GM19324 (cell line): Measurements from ENCODE around the gene HEXD.
"Not testable (repeated sequence)": the region's sequence is repeated elsewhere in the genome, so short reads cannot be mapped to it uniquely, and the experiment has no call there.

Experiments used
- ATAC-seq: cut with Tn5 transposase; IDR thresholded peaks from one replicate; pipeline ENCODE4 v1.9.1; 2021; ENCODE audit warnings: mild to moderate bottlenecking, moderate library complexity; ENCODE audit not compliant: unreplicated experiment, low FRiP score

The HEXD gene

DNA sequence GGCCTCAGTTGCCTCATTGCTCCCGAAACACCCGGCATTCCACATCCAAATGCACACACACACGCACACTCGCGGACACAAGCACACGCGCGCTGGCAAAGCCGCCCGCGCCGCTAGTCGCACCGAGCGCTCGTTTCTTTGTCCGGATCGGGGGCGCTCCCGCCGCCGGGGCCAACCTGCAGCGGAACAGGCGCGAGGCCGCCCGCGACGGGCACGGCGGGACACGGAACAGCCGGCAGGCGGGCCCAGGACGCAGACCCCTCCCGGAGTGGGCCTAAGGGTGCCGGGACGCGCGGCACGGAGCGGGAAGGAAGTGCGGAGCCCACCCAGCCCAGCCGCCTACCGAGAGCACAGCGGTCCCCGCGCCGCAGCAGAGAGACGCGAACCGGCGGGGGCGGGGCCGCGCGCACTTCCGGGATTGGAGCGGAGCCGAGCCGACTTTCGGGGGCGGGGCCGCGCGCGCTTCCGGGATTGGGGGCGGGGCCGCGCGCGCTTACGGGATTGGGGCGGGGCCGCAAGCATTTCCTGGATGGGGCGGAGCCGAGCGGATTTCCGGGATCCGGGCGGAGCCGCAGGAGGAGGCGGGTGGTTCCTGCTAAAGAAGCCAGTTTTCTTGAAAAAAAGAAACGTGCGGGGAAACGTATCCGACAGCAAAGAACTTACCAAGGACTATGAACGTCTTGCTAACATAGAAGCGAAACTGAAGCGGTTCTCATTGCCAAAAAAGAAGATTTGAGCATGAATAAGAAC lies 32.4 kb downstream of the HEXD start, which contains the start of gene CYBC1:
Gene CYBC1, minus strand, starts transcription at position 396 of the 750 bp plus-strand sequence. CDS start 1,498 bp downstream, outside the sequence.
- peak; percentile 71 for ATAC-seq

DNA sequence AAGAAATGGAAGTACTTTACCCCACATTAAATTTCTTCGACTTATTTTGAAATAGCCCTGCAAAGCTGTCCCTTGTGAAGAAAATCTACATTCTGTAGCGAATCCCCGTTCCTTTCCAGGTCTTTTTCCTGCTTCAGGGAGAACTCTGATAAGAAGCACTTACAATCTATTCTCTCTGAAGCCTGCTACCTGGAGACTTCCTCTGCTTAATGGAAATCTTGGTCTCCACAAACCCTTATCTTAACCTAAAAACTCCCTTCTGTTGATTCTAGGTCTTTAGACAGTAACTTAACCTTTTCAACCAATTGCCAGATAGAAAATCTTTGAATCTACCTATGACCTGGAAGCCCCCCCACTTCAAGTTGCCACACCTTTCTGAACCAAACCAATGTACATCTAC lies 34.0 kb downstream of the HEXD start:
- no peak for ATAC-seq

DNA sequence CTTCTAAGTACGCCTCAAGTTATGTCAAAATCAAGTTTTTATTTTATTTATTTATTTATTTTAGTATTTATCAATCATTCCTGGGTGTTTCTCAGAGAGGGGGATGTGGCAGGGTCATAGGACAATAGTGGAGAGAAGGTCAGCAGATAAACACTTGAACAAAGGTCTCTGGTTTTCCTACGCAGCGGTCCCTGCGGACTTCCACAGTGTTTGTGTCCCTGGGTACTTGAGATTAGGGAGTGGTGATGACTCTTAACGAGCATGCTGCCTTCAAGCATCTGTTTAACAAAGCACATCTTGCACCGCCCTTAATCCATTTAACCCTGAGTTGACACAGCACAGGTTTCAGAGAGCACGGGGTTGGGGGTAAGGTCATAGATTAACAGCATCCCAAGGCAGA lies 35.0 kb downstream of the HEXD start:
- ATAC-seq: not testable (repeated sequence)

DNA sequence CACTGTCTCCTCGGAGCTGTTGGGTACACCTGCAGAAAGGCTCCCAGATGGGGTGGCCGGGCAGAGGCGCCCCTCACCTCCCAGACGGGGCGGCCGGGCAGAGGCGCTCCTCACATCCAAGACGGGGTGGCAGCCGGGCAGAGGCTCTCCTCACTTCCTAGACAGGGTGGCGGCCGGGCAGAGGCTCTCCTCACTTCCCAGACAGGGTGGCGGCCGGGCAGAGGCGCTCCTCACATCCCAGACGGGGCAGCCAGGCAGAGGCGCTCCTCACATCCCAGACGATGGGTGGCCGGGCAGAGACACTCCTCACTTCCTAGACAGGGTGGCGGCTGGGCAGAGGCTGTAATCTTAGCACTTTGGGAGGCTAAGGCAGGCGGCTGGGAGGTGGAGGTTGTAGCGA lies 35.6 kb downstream of the HEXD start:
- not testable (repeated sequence) for ATAC-seq

DNA sequence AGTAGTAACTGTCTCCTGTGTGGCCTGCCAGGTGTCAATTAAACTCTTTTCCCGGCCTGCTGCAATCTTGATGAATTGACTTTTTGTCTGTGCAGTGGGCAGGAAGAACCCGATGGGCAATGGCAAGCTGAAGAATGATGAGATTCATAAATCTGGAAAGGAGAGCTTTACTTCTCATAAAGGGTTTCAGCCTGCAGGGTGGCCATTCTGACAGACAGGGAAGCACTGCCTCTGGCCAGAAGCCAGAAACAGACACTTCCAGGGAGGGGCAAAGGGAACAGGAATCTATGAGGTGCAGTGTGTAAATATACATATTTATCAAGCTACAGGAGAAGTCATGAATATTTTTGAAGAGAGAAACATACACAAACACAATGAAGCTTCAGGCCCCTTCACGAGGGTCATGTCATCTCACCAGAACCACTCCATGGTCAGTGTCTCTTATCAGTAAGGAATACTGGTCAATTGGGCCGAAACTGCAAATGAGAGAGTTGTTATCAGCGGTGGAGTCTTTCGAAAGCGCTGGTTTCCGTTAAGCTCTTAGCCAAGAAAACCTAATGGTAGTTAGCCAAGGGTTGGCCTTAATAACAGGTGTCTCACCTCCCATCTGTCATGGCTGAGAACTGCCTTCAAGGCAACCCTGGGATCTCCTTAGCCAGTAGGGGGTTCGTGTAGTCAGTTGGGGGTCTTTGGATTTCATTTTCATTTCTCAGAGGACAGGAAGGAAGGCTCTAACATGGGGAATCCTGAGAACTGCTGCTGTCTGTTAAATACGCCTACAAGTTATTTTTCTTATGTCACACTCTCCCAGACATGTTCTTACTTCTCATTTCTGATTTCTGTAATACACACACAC lies 39.2 kb downstream of the HEXD start:
- no peak for ATAC-seq

DNA sequence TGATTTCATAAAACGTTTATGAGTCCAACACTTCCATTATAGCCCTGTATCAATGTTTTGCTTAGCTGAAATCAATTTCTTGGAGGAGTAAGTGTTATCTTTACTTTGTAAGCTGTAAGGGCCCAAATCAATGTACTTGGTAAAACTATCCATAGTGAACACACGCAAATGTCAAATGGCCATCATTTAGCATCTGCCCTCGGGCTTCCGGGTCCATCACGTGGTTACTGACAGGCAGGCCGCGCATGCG lies 39.7 kb downstream of the HEXD start:
- no peak for ATAC-seq

DNA sequence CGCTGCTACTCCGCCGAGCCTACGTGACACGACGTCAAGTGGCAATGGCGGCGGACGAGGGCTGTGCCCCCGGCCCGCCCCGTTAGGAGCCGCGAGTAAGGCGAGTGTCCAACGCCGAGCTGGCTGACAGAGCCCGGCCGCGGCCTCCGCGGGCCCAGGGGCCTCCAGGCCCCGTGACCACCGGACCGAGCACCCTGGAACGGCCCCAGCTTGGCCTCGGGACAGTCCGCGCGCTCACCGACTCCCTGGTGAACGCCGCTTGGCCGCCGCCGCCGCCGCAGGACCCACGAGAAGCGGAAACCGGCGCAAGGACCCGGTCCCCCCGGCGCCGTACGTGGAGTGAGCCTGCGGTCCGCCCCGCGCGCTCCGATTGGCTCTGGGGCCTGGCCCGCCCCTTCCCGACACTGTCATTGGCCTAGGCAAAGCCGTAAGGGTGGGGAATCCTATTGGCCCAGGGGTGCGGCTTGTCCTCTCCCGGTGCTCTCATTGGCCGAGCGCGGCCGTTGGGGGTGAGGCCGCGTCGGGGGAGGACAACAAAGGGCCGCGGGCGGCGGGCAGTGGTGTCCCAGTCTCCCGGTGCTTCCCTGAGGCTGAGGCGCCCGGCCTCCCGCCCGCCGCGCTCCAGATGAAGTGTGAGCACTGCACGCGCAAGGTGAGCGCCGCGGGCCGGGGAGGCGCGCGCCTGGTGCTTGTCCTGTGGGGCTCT lies 40.2 kb downstream of the HEXD start, which contains the start of gene NARF:
Gene NARF, plus strand, starts transcription at position 563 of the 706 bp plus-strand sequence. Its CDS starts 63 bp downstream, at position 626.
- peak; percentile 96 for ATAC-seq

DNA sequence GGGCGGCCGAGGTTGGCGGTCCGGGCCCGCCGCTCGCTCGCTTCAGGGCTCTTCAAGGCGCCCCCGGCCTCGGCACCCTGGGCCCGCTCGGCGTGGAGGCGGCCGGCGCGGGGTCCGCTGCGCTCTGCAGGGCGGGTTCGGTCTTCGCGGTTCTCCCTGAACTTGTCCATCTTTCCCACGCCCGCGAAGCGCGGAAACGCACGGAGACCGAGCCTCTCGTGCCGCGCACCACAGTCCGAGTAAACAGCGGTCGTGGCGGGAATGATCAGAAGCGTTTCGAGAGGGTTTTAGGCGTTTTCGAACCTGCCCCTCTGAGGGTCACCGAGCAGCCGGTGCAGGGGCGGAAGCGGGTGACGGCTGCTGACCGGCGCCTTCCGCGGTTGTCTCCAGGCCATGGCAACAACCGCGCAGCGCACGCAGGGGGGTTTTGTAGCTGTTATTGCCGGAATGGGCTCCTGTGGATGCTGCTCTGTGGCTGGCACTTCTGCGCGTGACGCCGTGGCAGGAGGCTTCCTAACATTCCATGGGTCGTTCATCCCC lies 40.8 kb downstream of the HEXD start:
- no peak for ATAC-seq

DNA sequence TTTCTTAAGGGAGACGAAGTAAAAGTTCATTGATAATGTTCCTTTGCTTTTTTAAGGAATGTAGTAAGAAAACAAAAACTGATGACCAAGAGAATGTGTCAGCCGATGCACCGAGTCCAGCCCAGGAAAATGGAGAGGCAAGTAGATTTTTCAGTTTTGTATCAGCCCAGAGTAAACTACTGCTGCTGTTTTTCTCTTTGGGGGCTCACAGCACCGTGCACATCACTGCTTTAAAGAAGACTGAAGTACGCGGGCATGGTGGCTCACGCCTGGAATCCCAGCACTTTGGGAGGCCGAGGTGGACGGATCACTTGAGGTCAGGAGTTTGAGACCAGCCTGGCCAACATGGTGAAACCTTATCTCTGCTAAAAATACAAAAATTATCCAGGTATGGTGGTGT lies 41.8 kb downstream of the HEXD start:
- not testable (repeated sequence) for ATAC-seq

DNA sequence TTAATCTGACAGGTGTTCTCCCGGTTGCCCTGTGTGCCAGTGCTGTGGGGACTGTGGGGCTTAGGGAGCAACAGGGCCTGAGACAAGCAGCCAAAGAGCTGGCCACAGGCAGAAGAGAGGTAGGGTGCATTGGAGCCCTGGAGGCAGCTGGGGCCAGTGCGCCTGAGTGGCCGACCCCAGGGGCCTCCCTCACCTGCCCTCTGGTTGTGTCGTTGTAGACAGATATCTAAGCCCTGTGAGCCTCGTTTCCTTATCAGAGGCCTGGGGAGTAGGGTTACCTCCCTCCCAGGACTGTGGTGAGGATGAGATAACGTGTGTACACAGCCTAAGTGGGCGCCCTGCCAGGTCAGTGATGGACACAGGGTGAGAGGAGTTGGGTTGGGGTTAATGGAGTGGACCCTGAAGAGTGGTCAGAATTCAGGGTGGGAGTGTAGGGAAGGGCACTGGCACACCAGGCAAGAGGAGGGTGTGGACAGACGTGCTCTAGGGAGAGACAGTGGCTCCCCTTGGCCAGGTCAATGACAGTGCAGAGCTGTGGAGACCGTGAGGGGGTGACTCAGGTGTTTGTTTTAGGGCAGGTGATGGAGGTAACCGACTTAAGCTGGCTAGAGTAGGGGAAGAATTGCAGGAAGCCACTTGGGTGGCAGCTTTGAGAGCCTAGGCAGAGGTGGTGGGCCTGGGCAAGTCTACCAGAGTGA lies 43.8 kb downstream of the HEXD start:
- ATAC-seq: no peak

DNA sequence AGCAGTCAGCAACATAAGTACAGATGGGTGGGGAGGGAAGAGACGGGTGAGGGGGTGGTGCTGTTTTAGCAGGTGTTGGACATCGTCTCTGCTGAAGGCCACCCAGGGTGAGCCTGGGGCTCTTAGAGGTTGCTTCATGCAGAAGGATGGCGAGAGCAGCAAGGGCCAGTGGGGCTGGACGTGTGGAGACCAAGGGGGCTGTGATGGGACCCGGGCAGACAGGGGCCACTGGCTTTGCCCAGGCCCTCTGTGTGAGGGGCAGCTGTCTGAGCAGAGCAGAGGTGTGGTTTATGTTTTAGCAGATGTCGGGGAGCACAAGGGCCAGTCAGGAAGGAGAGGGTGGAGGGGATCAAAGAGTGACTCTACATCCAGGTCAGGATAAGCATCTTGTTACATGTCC lies 45.2 kb downstream of the HEXD start:
- no peak for ATAC-seq

DNA sequence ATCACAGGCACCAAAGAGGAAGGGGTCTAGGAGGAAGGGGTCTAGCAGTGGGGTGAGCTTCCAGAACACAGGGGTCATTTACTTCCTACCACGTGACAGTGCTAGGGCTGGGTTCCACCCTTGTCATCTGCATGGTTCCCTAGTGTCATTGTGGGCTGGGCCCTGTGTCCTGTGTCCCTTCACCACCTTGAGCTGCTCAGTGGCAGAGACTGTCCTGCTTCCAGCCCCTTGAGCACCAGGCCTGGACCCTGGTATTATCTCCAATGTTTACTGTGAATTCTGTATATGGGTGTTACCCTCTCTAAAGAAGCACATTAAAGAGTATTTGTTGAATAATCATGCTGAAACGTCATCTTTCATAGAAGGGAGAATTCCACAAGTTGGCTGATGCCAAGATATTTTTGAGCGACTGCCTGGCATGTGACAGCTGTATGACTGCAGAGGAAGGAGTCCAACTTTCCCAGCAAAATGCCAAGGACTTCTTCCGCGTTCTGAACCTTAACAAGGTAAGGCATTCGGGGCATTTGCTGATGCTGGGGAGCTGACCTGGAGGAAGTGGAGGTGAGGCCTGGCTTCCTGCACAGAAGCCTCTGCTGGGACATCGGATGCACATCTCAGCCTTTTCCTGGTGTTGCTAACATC lies 45.9 kb downstream of the HEXD start:
- no peak for ATAC-seq

DNA sequence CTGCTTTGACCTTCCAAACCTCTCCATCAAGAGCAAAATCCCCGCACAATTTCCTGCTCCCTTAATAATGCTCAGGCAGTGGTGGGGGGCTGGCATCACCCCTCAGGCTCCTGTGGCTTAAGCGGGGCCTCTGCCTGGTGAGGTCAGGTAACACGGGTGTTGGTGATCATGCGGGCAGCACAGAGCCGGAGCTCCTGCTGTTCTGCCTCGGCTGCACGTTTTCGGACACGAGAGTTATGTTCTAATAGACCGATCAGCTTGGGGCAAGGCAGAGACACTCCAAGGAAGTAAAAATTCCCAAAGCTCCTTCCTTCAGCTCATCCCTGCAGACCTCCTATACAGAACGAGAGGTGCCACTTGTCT lies 46.4 kb downstream of the HEXD start:
- ATAC-seq: no peak

DNA sequence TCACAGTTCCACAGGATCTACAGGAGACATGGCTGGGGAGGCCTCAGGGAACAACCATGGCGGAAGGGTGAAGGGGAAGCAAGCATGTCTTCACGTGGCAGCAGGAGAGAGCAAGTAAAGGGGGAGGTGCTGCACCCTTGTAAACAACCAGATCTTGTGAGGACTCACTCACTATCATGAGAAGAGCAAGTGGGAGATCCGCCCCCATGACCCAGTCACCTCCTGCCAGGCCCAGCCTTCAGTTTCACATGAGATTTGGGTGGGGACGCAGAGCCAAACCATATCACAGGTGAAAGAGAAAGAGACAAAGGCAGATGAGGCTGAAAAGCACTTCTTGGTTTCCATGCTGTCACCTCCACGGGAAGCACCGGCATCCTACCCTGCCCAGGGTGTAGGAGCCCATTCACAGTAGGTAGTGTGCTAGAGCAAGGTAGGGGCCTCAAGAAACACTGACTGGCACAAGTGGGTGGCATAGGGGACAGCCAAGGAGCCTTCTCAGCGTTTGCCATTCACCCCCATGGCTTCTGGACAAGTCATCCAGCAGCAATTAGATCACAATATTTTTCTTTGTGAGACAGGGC lies 47.0 kb downstream of the HEXD start:
- ATAC-seq: no peak

DNA sequence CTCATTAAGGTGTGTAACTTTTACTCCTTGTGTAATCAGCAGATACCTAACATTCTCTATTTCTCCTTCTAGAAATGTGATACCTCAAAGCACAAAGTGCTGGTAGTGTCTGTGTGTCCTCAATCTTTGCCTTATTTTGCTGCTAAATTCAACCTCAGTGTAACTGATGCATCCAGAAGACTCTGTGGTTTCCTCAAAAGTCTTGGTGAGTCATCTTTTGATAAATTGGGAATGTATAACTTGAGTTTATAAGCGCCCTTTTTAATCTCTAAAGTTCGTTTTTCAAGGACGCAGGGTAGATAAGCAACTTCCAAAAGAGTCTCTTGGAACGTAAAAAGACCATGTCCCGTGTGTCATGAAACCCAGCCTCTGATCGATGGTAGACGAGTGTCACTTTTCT lies 50.5 kb downstream of the HEXD start:
- ATAC-seq: no peak

DNA sequence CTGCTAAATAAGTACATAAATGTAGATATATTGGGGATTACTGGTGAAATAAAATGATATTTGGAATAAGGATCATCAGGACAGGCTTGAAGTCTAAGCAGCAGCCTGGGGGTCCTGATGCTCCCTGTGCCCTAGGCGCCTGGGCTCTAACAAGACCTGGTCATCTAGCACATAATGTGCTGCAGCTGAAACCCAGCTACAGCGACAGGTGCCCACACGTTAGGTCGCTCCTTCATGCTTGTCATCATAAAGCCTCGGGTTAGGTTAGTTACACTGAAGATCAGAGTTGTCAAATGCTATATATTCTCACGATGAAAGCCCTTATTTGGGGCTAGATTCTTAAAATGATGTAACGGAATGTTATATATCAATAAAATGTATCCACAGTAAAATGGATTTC lies 51.9 kb downstream of the HEXD start:
- ATAC-seq: no peak

DNA sequence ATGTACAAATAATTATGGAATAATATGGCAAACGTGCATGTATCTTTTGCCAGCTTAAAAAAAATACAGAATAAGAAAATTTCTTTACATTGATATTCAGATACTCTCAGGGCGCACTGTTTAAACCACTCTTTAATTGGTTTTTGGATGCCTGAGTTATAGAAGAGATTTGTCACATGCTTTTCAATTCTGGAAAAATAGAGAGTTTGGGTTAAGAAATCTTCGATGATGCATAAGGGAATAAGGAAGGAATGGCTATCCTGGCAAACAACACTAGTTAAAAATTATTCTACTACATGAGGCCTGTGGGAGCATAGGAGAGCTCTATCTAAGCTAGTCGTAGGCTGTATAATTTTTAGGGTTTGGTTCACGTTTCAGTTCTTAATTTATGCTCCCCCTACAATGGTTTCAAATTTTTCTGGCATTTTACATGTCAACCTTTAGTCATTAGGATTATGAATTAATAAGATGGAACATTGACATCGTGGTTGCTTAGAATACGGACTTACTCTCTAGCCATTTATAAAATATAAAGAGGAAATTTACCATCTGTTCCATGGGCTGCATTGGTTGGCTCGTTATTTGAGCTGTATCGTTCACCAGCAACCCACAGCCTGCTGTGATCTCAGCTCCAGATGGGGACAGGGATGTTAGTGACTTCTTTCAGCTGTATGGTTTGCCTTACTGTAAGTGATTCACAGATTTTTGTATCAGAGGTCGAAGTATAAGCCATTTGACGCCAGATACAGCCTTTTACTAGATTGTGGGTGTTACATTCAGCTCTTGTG lies 56.3 kb downstream of the HEXD start:
- ATAC-seq: no peak

DNA sequence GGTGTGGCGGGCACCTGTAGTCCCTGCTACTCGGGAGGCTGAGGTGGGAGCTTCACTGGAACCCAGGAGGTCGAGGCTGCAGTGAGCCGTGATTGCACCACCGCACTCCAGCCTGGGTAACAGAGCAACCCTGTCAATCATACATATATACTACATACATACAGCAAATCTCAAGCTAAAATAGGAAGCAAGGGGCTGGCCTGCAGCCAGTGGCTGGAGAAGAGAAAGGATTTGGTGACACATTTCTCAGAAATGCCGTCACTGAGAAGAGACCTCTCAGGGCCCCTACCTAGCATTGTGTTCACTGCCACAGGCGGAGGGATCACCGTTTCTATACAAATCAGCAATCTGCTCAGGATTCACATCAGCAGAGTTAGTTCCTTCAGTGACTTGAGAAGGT lies 57.3 kb downstream of the HEXD start:
- ATAC-seq: no peak

DNA sequence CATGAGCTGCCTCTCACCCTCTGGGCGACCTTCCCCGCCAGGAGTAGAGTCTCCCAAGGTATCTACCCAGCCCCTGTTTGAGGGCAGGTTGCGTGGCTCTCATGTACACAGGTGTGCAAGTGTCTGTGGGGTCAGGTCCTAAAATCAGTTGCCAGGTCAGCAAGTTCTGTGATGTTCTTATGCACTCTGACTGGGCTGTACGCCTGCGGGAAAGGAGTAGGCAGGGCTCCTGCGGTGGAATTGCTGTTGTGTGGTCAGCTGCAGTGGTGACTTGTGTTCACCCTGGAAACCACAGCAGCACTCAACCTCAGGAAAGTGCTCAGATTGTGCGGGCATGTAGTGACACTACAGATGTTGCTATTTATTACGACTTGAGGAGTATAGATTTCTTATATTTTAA lies 59.8 kb downstream of the HEXD start:
- no peak for ATAC-seq
